ENCODE measurements around the gene OSCAR.

OSCAR gene

GRCh38 chr19:54081032-54081431 is 19.6 kb downstream of the OSCAR start, which contains the start of gene TARM1:
Gene TARM1, minus strand, starts transcription at chr19:54081365. Its CDS starts 25 bp downstream, at chr19:54081340.
- DNase-seq, result no peak

DNA sequence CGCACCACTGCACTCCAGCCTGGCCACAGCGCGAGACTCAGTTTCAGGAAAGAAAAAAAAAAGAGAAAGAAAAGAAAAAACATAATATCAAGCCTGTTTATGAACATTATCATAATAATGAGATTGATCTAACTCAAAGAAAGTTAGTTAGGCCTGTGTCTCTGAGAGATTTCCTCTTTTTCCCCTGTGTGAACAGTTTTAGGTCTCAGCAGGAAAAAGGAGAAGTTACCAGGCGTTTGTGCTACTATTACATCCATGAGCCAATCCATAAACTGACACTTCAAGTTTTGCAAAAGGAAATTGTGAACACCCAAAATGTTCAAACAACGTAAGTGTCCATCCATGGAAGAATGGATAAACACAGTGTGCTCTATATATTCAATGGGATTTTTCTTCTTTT is 23.3 kb downstream of the OSCAR start:
- DNase-seq, result no peak

- DNase-seq, result no peak
These were observed 25.8 kb downstream of the OSCAR start for GRCh38 chr19:54074851-54075250.

GRCh38 chr19:54073829-54074228 is 26.8 kb downstream of the OSCAR start:
- DNase-seq, result no peak

DNA sequence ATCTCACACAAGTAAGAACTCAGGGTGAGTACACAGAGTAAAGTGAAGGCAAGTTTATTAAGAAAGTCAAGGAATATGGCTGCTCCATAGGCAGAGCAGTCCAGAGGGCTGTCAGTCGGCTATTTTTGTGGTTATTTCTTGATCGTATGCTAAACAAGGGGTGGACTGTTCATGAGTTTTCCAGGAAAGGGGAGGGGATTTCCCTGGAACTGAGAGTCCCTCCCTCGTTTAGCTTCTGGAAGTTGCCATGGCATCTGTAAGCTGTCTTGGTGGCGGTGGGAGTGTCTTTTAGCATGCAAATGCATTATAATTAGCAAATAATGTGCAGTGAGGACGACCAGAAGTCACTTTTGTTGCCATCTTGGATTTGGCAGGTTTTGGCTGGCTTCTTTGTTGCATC is 31.1 kb downstream of the OSCAR start:
- DNase-seq, result no peak

- no peak for DNase-seq
These were observed 37.1 kb downstream of the OSCAR start, which contains the start of gene VSTM1 for GRCh38 chr19:54063350-54064116. Gene VSTM1, minus strand, starts transcription at chr19:54063897. Its CDS starts 120 bp downstream, at chr19:54063777.

DNA sequence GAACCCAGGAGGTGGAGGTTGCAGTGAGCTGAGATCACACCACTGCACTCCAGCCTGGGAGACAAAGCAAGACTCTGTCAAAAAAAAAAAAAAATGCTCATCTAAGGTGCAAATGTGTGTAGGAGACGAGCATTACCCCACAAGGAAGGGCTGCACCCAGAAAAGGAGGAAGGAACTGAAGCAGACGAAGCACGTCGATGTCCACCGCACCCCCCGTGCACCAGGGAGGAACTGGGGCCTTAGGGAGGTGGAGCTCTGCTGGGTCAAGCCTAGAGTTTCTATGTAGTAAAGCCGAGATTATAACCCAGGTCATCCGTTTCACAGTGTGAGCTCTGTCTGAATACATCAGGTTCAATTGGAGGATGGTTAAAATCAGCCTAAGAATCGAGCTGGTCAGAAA is 38.0 kb downstream of the OSCAR start:
- DNase-seq, result no peak

DNA sequence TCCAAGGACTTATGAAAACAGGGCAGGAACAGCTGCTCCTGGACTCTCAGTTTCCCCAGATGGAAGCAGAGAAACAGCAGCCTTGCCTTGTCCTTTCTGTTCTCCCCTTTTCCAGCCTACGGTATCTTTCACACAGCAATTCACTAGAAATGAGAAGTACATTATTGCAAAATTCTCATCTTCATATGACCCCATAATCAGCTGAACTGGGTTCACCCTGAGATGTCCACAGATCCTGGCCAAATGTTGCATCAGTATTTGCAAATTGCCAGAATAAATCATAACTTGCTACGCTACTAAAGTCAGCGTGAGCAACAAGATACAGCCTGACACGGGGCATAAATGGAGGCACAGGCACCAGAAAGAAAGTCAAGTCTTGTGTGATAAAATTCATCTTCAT is 53.0 kb downstream of the OSCAR start:
- no peak for DNase-seq

DNA sequence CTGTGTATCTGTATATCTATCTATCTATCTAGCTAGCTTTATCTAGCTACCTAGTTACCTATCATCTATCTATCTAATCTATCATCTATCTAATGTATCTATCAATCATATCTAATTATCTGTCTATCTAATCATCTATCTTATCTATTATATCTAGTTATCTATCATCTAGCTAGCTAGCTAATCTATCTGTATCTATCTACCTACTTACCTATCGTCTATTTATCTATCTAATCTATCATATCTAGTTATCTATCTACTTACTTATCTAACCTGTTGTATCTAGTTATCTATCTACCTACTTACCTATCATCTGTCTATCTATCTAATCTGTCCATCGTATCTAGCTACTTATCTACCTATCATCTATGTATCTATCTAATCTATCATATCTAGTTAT is 54.8 kb downstream of the OSCAR start:
- no peak for DNase-seq

All from activated gamma-delta T cell treated with Interleukin-2 at 50 U/mL for 16 hours (primary cell).